Measurements from ENCODE around the gene ISLR. TPM values are rescaled to one million over a fixed set of nuclear protein-coding genes. Genes with fewer than 3 reads are reported as not detected.

ISLR gene
- total RNA-seq: 10 to 100 TPM; 22.8 to 28.2 TPM
- long read RNA-seq, partial matches to known transcripts: 0 of 7 reads
- long read RNA-seq, other reads (novel, unspliced or antisense): 2 of 7 reads

- ATAC-seq (peak; percentile 51 to 70), DNase-seq (no peak)
- intact Hi-C loops (cut with DNase I): no loop called here
Measured at GRCh38 chr15:74173380-74174218, at the start of gene ISLR. Gene ISLR (plus strand): TSS chr15:74173710. CDS start chr15:74174859, 1,149 bp downstream.

- ATAC-seq: no peak
- no peak for DNase-seq
- intact Hi-C loops (cut with DNase I): no loop called here
Measured at GRCh38 chr15:74124196-74124595, 49.3 kb upstream of the ISLR start.

DNA sequence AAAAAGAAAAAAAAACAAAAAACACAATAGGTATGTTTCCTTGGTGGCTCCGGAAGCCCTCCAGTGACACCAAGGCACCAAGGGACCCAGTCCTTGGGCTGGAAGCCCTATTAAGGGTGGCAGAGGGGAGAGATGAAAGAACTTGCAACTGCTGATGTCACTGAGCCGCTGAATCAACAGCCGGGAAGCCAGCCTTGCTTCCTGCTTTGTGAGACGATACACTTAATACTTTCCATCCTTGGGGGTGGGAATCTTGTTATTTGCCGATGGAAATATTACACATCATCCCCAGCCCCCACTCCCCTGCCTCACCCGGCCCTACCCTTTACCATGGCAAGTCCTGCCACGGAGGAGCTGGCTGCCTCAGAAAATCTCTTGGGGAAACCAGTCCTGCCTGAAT lies 48.8 kb upstream of the ISLR start:
- ATAC-seq (no peak), DNase-seq (no peak)
- intact Hi-C loops (cut with DNase I): loop anchor here (5.0 kb wide), 2 partner anchors 178 to 198 kb away; no protein-coding TSS in a partner anchor

- ATAC-seq (peak; percentile 96 to 97), DNase-seq (peak; percentile 91)
- intact Hi-C loops (cut with DNase I): loop anchor here (2.0 to 5.0 kb wide), 3 partner anchors 175 to 195 kb away; no protein-coding TSS in a partner anchor
Measured at GRCh38 chr15:74127255-74127953, 46.1 kb upstream of the ISLR start.

DNA sequence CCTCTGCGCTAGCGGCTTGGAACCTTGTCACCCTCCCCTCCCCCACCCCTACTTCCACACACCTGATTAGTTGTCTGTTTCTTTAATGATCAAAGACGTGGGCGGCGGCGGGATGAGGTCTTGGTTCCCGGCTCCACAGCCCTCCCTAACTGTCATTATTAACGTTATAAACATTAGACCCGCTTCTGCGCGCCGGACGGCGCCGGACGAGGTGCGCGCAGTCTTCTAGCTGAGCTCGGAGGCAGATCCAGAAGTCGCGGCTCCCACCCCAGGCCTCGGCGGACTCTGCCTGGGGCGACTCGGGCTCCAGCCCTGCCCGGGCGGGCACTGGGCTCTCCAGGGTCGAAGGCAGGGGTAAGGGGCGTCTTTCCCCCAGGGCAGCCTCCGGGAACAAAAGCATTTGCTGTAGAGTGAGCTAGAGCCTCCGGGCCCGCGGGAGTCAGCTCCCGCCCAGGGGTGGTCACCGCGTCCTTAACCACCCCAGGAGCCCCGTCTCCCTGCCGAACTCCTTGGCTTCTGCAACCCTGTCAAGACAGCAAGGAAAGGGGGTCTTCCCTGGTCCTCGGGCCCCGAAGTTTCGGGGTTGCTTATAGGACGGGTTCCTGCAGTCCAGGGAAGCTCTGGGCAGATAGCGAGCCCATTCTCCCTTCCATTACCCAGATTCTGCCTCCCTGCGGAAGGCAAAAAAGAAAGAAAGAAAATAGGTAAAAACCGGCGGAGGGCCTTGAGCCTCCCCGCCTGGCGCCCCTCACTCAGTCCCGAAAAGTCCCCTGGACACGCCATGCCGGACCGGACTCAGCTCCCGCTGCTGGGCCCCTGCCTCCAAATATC lies 45.3 kb upstream of the ISLR start:
- peak; percentile 24 to 46 for ATAC-seq
- DNase-seq: peak; percentile 39
- intact Hi-C loops (cut with DNase I): loop anchor here (2.0 to 5.0 kb wide), 3 partner anchors 174 to 194 kb away; no protein-coding TSS in a partner anchor

GRCh38 chr15:74128785-74129585 lies 44.5 kb upstream of the ISLR start:
- DNase-seq (no peak), ATAC-seq (no peak)
- intact Hi-C loops (cut with DNase I): loop anchor here (5.0 kb wide), 2 partner anchors 173 to 193 kb away; no protein-coding TSS in a partner anchor

- ATAC-seq: no peak
- no peak for DNase-seq
- intact Hi-C loops (cut with DNase I): loop anchor here (5.0 to 10.0 kb wide), 3 partner anchors 115 to 193 kb away; no protein-coding TSS in a partner anchor
Measured at GRCh38 chr15:74129586-74130154, 43.8 kb upstream of the ISLR start.

- intact Hi-C loops (cut with DNase I): loop anchor here in 1 of 2 donors (10.0 kb wide), 1 partner anchor 114 kb away; no protein-coding TSS in a partner anchor
- no peak for DNase-seq
- no peak for ATAC-seq
Measured at GRCh38 chr15:74130155-74130848, 43.2 kb upstream of the ISLR start, which contains the start of gene ISLR2. Gene ISLR2 (plus strand): TSS chr15:74130586. CDS start chr15:74132755, 2,169 bp downstream.

DNA sequence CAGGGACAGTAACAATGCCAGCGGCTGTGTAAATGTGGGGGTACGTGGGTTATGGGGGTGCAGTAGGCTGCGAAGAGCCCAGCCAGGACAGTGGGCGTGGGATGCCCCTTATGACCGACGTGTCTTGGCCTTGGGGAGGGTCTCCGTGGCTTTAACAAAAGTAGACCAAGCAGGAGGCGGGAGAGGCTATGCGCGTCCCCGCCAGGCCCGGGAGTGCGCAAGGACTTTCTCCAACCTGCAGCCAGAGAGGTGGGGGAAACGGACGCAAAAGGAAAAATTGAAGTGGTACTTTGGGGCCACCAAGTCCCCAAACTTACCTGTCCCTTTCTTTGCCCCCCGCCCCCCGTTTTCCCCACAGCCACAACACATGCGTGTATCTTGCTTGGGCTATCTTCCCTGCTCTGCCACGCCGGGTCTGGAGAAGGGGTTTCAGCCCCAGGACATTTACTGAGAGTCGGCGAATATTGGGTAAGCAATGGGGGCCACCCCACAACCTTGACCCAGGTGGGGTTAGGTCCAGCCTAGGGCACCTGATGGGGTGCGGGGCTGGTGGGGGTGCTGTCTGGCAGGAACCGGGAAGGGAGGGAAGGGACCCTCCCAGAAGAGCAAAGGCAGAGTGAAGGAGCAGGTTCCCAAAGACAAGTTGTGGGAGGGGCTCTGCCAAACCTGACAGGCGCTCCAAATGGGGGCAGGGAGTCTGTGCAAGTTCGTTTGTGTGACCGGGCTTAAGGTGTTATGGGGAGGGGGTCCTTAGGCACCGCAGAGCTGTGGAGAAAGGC lies 42.5 kb upstream of the ISLR start:
- DNase-seq (no peak), ATAC-seq (no peak)
- intact Hi-C loops (cut with DNase I): loop anchor here in 1 of 2 donors (10.0 kb wide), 1 partner anchor 114 kb away; no protein-coding TSS in a partner anchor

- ATAC-seq (no peak), DNase-seq (no peak)
- intact Hi-C loops (cut with DNase I): loop anchor here in 1 of 2 donors (10.0 kb wide), 1 partner anchor 113 kb away; no protein-coding TSS in a partner anchor
Measured at GRCh38 chr15:74131628-74132413, 41.7 kb upstream of the ISLR start.

DNA sequence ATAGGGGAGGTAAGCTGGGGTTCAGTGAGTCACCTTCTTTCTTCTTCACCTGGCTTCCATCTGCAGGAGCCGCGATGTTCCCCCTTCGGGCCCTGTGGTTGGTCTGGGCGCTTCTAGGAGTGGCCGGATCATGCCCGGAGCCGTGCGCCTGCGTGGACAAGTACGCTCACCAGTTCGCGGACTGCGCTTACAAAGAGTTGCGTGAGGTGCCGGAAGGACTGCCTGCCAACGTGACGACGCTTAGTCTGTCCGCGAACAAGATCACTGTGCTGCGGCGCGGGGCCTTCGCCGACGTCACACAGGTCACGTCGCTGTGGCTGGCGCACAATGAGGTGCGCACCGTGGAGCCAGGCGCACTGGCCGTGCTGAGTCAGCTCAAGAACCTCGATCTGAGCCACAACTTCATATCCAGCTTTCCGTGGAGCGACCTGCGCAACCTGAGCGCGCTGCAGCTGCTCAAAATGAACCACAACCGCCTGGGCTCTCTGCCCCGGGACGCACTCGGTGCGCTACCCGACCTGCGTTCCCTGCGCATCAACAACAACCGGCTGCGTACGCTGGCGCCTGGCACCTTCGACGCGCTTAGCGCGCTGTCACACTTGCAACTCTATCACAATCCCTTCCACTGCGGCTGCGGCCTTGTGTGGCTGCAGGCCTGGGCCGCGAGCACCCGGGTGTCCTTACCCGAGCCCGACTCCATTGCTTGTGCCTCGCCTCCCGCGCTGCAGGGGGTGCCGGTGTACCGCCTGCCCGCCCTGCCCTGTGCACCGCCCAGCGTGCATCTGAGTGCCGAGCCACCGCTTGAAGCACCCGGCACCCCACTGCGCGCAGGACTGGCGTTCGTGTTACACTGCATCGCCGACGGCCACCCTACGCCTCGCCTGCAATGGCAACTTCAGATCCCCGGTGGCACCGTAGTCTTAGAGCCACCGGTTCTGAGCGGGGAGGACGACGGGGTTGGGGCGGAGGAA lies 40.5 kb upstream of the ISLR start:
- intact Hi-C loops (cut with DNase I): loop anchor here in 1 of 2 donors (10.0 kb wide), 1 partner anchor 112 kb away; no protein-coding TSS in a partner anchor
- no peak for DNase-seq
- ATAC-seq: no peak

- intact Hi-C loops (cut with DNase I): loop anchor here in 1 of 2 donors (10.0 kb wide), 1 partner anchor 111 kb away; no protein-coding TSS in a partner anchor
- ATAC-seq (no peak), DNase-seq (no peak)
Measured at GRCh38 chr15:74133694-74134386, 39.7 kb upstream of the ISLR start.

GRCh38 chr15:74134387-74135027 lies 39.0 kb upstream of the ISLR start:
- peak; percentile 67 for DNase-seq
- ATAC-seq: peak; percentile 24 to 25
- intact Hi-C loops (cut with DNase I): loop anchor here in 1 of 2 donors (10.0 kb wide), 1 partner anchor 110 kb away; no protein-coding TSS in a partner anchor
